Esophagus muscularis mucosa (tissue), 4 donors: Measurements from ENCODE around the gene TBC1D13. TPM values are rescaled to one million over a fixed set of nuclear protein-coding genes. Genes with fewer than 3 reads are reported as not detected.

ENCODE experiments used
- DNase-seq: peaks from one replicate; pipeline ENCODE4 v3.0.0-alpha.2; 2017; ENCODE audit errors: extremely low spot score
- H3K27ac ChIP-seq, 4 donors: fragments of 200-600 bp; sonication (generic); replicated peaks in 1 of 4; 1 replicate in 3 of 4; 2 replicates in 1 of 4; pipeline ENCODE4 v1.5.1; 2016 to 2019; ENCODE audit warnings: mild to moderate bottlenecking in 1 of 4
- H3K27me3 ChIP-seq, 4 donors: fragments of 200-600 bp; sonication (generic); one replicate each; pipeline versions ENCODE4 v1.5.1 to v1.6.0; 2016 to 2019
- H3K36me3 ChIP-seq, 4 donors: fragments of 200-600 bp; sonication (generic); one replicate each; pipeline ENCODE4 v1.5.1; 2016 to 2019
- H3K4me1 ChIP-seq, 4 donors: fragments of 200-600 bp; sonication (generic); one replicate each; pipeline ENCODE4 v1.5.1; 2016 to 2019
- H3K4me3 ChIP-seq, 4 donors: fragments of 200-600 bp; sonication (generic); 1 replicate in 2 of 4; 2 replicates in 2 of 4; pipeline ENCODE4 v1.5.1; 2016 to 2019; ENCODE audit warnings: mild to moderate bottlenecking in 4 of 4, moderate library complexity in 1 of 4
- H3K9me3 ChIP-seq, 4 donors: fragments of 200-600 bp; sonication (generic); 1 replicate in 3 of 4; 2 replicates in 1 of 4; pipeline ENCODE4 v1.5.1; 2016 to 2019
- CTCF ChIP-seq, 3 experiments: fragments of 200-600 bp in 2 of 3; fragments of 450-650 bp in 1 of 3; sonication (generic) in 2 of 3; IDR thresholded peaks; one replicate each; pipeline ENCODE4 v1.5.1; 2017 to 2019; ENCODE audit warnings: antibody characterized with exemption in 3 of 3, mild to moderate bottlenecking in 2 of 3, moderate library complexity in 1 of 3
- EP300 ChIP-seq: sonication (generic); formaldehyde crosslinking; IDR thresholded peaks from one replicate; pipeline ENCODE4 v1.6.1; 2017; ENCODE audit warnings: antibody characterized with exemption
- POLR2A ChIP-seq: fragments of 450-650 bp; IDR thresholded peaks from one replicate; pipeline ENCODE4 v1.6.1; 2017; ENCODE audit warnings: antibody characterized with exemption, moderate library complexity, mild to moderate bottlenecking, low read depth
- POLR2AphosphoS5 ChIP-seq, 2 donors: sonication (generic); formaldehyde crosslinking; IDR thresholded peaks; one replicate each; pipeline ENCODE4 v1.6.1; 2017; ENCODE audit warnings: antibody characterized with exemption in 2 of 2
- WGBS: methylation state at CpG from one replicate; pipeline ENCODE4 v1.1.5; 2018; 5-methylcytosine and 5-hydroxymethylcytosine counted together
- intact Hi-C: fragments of 100-400 bp; cut with DNase I; formaldehyde crosslinking; loops from one replicate; pipeline ENCODE4 v1.15.1; 2023
- total RNA-seq, 4 donors: library from RNA; depleted of rRNA; stranded (reverse); fragments of >200 nt; gene quantifications; one replicate each; pipeline versions ENCODE4 v1.1.0 to v1.2.1, GENCODE V29; 2016

TBC1D13 gene
- total RNA-seq, 4 donors from 2014 or later = 12.4 to 20.8 (median 16.1) TPM

- DNase-seq = no peak
- Histone ChIP-seq H3K4me1 (peaks cover 13 to 22% (median 17%) of the 10 kb centered on the region in 4 donors), H3K27me3 (no peaks in the 10 kb centered on the region), H3K9me3 (no peaks in the 10 kb centered on the region), H3K4me3 (no peak overlapping the region), H3K27ac (no peak overlapping the region), H3K36me3 (peaks cover 19 to 66% (median 62%) of the 10 kb centered on the region in 4 donors)
- intact Hi-C loops = no loop called here
- WGBS = 95% methylated on average over 8 of the region's 16 CpGs
- TF ChIP-seq POLR2AphosphoS5 (IDR thresholded peaks at IDR 0.05) = no peak
- TF ChIP-seq EP300 = no peak
- TF ChIP-seq CTCF (IDR thresholded peaks at IDR 0.05) = no peak
- no peak for TF ChIP-seq POLR2A
Measured at GRCh38 chr9:128821584-128822406, 34.7 kb downstream of the TBC1D13 start.

GRCh38 chr9:128822407-128823042 is 35.5 kb downstream of the TBC1D13 start:
- Histone ChIP-seq H3K4me3 (no peak overlapping the region), H3K9me3 (no peaks in the 10 kb centered on the region), H3K4me1 (peaks cover 13 to 22% (median 18%) of the 10 kb centered on the region in 4 donors), H3K36me3 (peaks cover 19 to 73% (median 68%) of the 10 kb centered on the region in 4 donors), H3K27me3 (no peaks in the 10 kb centered on the region), H3K27ac (no peak overlapping the region)
- intact Hi-C loops = no loop called here
- TF ChIP-seq EP300 (no peak), CTCF (IDR thresholded peaks at IDR 0.05) (no peak), POLR2AphosphoS5 (IDR thresholded peaks at IDR 0.05) (no peak), POLR2A (no peak)
- DNase-seq = no peak
- 85% methylated on average over 4 of the region's 22 CpGs for WGBS

- TF ChIP-seq EP300 (no peak), POLR2AphosphoS5 (IDR thresholded peaks at IDR 0.05) (no peak), POLR2A (no peak), CTCF (IDR thresholded peaks at IDR 0.05) (no peak)
- 78% methylated on average over 7 of the region's 19 CpGs for WGBS
- no peaks in the 10 kb centered on the region for H3K27me3 ChIP-seq
- no peaks in the 10 kb centered on the region for H3K9me3 ChIP-seq
- no peak overlapping the region for H3K4me3 ChIP-seq
- H3K36me3 ChIP-seq = peaks cover 19 to 77% (median 68%) of the 10 kb centered on the region in 4 donors
- peaks cover 14 to 26% (median 23%) of the 10 kb centered on the region in 4 donors for H3K4me1 ChIP-seq
- intact Hi-C loops = no loop called here
- DNase-seq = no peak
- no peak overlapping the region for H3K27ac ChIP-seq
Measured at GRCh38 chr9:128823362-128823902, 36.4 kb downstream of the TBC1D13 start.

- Histone ChIP-seq H3K36me3 (peaks cover 19 to 77% (median 68%) of the 10 kb centered on the region in 4 donors), H3K27me3 (no peaks in the 10 kb centered on the region), H3K9me3 (no peaks in the 10 kb centered on the region), H3K27ac (no peak overlapping the region), H3K4me1 (peaks cover 19 to 30% (median 27%) of the 10 kb centered on the region in 4 donors), H3K4me3 (no peak overlapping the region)
- intact Hi-C loops = no loop called here
- no peak for DNase-seq
- TF ChIP-seq CTCF (IDR thresholded peaks at IDR 0.05) = no peak
- no peak for TF ChIP-seq EP300
- no peak for TF ChIP-seq POLR2AphosphoS5 (IDR thresholded peaks at IDR 0.05)
- TF ChIP-seq POLR2A = no peak
- WGBS = 87% methylated on average over 7 of the region's 12 CpGs
Measured at GRCh38 chr9:128823903-128824406, 36.9 kb downstream of the TBC1D13 start.
